GM12874 (cell line): Measurements from ENCODE around the gene ROCK2.

Experiments
- CTCF ChIP-seq: IDR thresholded peaks from 2 replicates; pipeline ENCODE4 v1.5.1; 2011; ENCODE audit warnings: low read depth, mild to moderate bottlenecking, control low read depth, low read length, moderate library complexity; ENCODE audit not compliant: insufficient read depth

ROCK2 gene

DNA sequence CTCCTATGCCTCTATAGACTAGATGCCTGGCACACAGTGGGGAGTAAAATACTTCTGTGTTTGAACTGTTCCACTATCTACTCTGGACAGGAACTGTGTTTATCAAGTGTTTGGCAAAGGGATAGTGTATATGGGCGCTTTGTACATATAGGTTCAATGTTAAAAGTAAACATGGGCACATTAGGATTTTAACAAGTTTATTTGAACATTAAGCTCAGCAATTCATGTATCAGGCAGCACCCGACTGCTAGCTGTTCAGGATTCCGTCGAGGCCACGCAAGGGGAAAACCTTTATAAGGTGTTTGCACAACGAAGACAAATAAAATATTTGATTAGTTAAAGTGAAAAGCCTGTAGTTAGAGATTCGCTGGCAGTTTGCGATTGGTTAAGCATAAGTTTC is 43.4 kb upstream of the ROCK2 start:
- TF ChIP-seq CTCF = no peak

GRCh38 chr2:11387100-11387390 is 42.6 kb upstream of the ROCK2 start:
- TF ChIP-seq CTCF = no peak

DNA sequence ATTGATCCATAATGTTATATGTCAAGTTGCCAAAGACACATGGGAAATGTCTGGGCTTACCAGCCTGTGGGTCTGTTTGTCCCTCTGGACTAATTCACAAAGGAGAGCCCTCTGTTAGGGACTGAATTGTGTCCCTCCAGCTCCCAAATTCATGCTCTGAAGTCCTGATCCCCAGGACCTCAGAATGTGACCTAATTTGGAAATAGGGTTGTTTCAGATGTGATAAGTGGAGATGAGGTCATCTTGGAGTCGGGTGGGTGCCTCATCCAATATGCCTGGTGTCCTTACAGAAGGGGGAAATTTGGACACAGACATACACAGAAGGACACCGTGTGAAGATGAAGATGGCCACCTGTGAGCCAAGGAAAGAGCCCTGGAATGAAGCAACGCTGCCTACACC is 41.4 kb upstream of the ROCK2 start:
- no peak for TF ChIP-seq CTCF

DNA sequence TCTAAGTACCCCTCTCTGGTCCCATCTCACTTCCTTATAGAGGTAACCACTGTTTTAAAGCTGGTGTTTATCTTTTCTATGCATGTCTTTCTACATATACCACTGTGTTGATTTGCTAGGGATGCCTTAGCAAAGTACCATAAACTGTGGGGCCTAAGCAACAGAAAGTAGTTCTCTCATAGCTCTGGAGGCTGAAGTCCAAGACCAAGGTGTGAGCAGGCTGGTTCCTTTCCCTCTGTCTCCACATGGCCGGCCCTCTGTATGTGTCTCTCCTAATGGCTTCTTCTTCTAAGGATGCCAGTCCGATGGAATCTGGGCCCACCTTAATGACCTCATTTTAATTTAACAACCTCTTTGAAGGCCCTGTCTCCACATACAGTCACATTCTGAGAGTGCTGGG is 40.8 kb upstream of the ROCK2 start:
- TF ChIP-seq CTCF = no peak

GRCh38 chr2:11379558-11379957 is 35.1 kb upstream of the ROCK2 start:
- no peak for TF ChIP-seq CTCF

DNA sequence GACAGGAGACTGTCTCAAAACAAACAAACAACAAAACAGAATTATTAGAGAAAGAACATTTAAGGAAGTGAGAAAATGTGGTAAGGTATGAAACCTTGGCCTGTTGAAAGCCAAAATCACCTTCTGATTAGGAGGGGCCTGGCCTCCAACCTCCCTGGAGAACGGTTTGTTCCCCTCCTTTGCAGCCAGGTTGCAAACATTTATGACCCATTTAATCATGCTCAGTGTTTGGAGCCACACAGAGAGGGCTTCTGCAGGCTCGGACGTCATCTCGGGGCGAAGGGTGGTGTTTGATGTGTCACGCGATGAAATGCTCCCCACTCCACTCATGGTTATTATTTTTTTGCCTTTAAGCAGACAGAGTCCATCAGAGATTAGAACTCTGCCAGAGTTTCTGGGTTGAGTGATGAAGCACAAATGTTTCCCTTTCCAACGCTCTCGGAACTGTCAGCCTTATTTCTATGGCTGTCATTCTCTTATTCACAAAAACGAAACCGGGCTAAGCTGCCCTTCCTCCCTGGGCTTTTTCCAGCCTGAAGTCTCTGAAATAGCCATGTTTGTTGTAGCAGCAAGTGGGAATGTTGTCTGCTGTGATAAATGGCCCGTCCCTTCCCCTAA is 33.6 kb upstream of the ROCK2 start:
- no peak for TF ChIP-seq CTCF

DNA sequence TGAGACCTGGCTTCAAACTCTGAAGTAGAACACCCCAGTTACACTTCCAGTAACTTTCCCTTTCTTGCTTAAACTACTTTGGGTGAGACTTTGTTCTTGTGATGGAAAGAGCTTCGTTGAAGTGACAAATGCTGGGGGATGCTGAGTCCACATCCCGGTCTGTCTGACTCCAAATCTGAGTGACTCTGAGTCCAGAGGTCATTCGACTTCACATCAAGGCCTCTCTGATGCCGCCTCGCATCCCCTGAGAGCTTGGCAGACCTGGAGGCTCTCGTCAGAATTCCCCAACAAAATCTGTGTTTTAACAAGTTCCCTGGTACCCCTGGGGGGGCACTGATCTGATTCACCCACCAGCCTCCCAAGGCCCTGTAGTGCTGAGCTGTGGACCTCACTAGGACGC is 31.6 kb upstream of the ROCK2 start:
- no peak for TF ChIP-seq CTCF

GRCh38 chr2:11375689-11376027 is 31.2 kb upstream of the ROCK2 start:
- TF ChIP-seq CTCF = no peak
